Loucy (cell line): ENCODE measurements around the gene PAX5.

ENCODE experiments used
- H2AFZ ChIP-seq: fragments of 200-600 bp; sonication (generic); 2 replicates; pipeline ENCODE4 v1.6.0; 2016; ENCODE audit warnings: antibody characterized with exemption, mild to moderate bottlenecking, low read length, moderate library complexity
- H3F3A ChIP-seq: fragments of 200-600 bp; 2 replicates; pipeline ENCODE4 v1.6.0; 2016; ENCODE audit warnings: antibody characterized with exemption, low read depth, mild to moderate bottlenecking
- H3K27me3 ChIP-seq: fragments of 200-600 bp; sonication (generic); 2 replicates; pipeline ENCODE4 v1.6.1; 2014; ENCODE audit warnings: low read length, mild to moderate bottlenecking; ENCODE audit not compliant: insufficient read depth, poor library complexity, severe bottlenecking
- H3K36me3 ChIP-seq: fragments of 200-600 bp; sonication (generic); 2 replicates; pipeline ENCODE4 v1.6.1; 2016; ENCODE audit warnings: low read length; ENCODE audit not compliant: insufficient read depth
- H3K4me1 ChIP-seq: fragments of 200-600 bp; sonication (generic); 2 replicates; pipeline ENCODE4 v1.5.1; 2014; ENCODE audit warnings: low read length, mild to moderate bottlenecking; ENCODE audit not compliant: insufficient read depth, poor library complexity, severe bottlenecking
- H3K4me2 ChIP-seq: fragments of 200-600 bp; sonication (generic); 2 replicates; pipeline ENCODE4 v1.6.0; 2014; ENCODE audit warnings: antibody characterized with exemption, low read length, low read depth, mild to moderate bottlenecking; ENCODE audit not compliant: poor library complexity, severe bottlenecking
- H3K4me3 ChIP-seq: fragments of 200-600 bp; sonication (generic); 2 replicates; pipeline ENCODE4 v1.5.1; 2014; ENCODE audit warnings: low read length, mild to moderate bottlenecking, mixed read lengths; ENCODE audit not compliant: poor library complexity, severe bottlenecking
- H3K79me2 ChIP-seq: fragments of 200-600 bp; sonication (generic); 2 replicates; pipeline ENCODE4 v1.6.1; 2014; ENCODE audit warnings: low read length; ENCODE audit not compliant: insufficient read depth
- H3K9ac ChIP-seq: fragments of 200-600 bp; sonication (generic); 2 replicates; pipeline ENCODE4 v1.6.0; 2014; ENCODE audit warnings: mild to moderate bottlenecking, low read depth, low read length, moderate library complexity; ENCODE audit not compliant: poor library complexity, severe bottlenecking
- H3K9me2 ChIP-seq: fragments of 200-600 bp; sonication (generic); replicated peaks from 2 replicates; pipeline ENCODE4 v1.6.1; 2016; ENCODE audit warnings: low read depth, low read length, mixed read lengths
- H3K9me3 ChIP-seq: fragments of 200-600 bp; sonication (generic); 2 replicates; pipeline ENCODE4 v1.6.1; 2014; ENCODE audit warnings: mild to moderate bottlenecking, antibody characterized with exemption, low read length, low read depth; ENCODE audit not compliant: insufficient read depth
- H4K20me1 ChIP-seq: fragments of 200-600 bp; sonication (generic); 2 replicates; pipeline ENCODE4 v1.6.0; 2014; ENCODE audit warnings: antibody characterized with exemption, low read length, mild to moderate bottlenecking; ENCODE audit not compliant: insufficient read depth, poor library complexity, severe bottlenecking
- CTCF ChIP-seq: fragments of 200-600 bp; sonication (generic); conservative IDR thresholded peaks from 2 replicates; pipeline ENCODE4 v1.5.1; 2014; ENCODE audit warnings: mild to moderate bottlenecking, antibody characterized with exemption, low read length
- EZH2phosphoT487 ChIP-seq: fragments of 200-600 bp; IDR thresholded peaks from 2 replicates; pipeline ENCODE4 v1.6.1; 2018; ENCODE audit warnings: antibody characterized with exemption, mild to moderate bottlenecking, moderate library complexity, borderline replicate concordance

Gene PAX5

GRCh38 chr9:36935332-36935731 is 98.7 kb downstream of the PAX5 start:
- Histone ChIP-seq H3K9ac (no peak overlapping the region), H3K27me3 (no peaks in the 10 kb centered on the region), H3K79me2 (no peaks in the 10 kb centered on the region)

GRCh38 chr9:36934478-36935065 is 99.5 kb downstream of the PAX5 start:
- Histone ChIP-seq H3K4me1 (no peaks in the 10 kb centered on the region), H3K9ac (no peak overlapping the region), H3K9me2 (no peaks in the 10 kb centered on the region), H3K4me2 (no peak overlapping the region), H3K9me3 (no peaks in the 10 kb centered on the region), H3K27me3 (no peaks in the 10 kb centered on the region), H2AFZ (no peak overlapping the region), H3F3A (no peaks in the 10 kb centered on the region), H3K36me3 (no peaks in the 10 kb centered on the region), H3K79me2 (no peaks in the 10 kb centered on the region), H3K4me3 (no peak overlapping the region), H4K20me1 (no peaks in the 10 kb centered on the region)
- TF ChIP-seq CTCF, result no peak
- TF ChIP-seq EZH2phosphoT487, result no peak

More at GRCh38 chr9:36935332-36935731, 98.7 kb downstream of the PAX5 start:
- no peak overlapping the region for H3K4me2 ChIP-seq
- no peaks in the 10 kb centered on the region for H3K9me3 ChIP-seq
- no peak overlapping the region for H2AFZ ChIP-seq
- H3F3A ChIP-seq, result no peaks in the 10 kb centered on the region
- H3K4me1 ChIP-seq, result no peaks in the 10 kb centered on the region
- no peak for TF ChIP-seq CTCF
- no peak for TF ChIP-seq EZH2phosphoT487
- H3K9me2 ChIP-seq, result no peaks in the 10 kb centered on the region
- H4K20me1 ChIP-seq, result no peaks in the 10 kb centered on the region
- no peaks in the 10 kb centered on the region for H3K36me3 ChIP-seq
- no peak overlapping the region for H3K4me3 ChIP-seq

DNA sequence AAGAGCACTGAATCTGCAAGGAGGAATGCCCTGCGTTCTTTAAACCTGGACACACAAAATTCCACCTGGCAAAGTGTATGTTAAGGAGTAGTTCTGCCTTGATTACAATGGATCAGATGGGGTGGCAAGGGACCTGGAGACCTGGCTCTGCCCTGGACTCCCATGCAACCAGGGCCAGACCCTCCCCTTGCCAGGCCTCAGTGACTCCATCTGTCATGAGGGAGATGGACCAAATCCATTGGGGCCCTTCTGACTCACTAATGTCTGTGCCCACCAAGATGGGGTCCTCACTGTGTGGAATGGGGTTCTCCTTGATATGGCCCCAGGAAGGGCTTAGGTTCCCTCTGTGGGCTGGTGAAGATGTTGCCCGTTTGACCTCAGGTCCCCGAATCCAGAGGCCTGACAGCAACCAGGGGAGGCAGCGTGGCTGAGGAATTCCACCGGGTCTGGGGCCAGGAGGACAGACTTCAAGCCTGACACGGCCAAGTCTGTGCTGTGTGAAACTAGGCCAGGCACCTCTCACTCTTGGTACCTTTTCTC is 100.3 kb downstream of the PAX5 start:
- H3K4me1 ChIP-seq, result peaks cover 5% of the 10 kb centered on the region
- no peak overlapping the region for H3K4me3 ChIP-seq
- H3K27me3 ChIP-seq, result no peaks in the 10 kb centered on the region
- no peak overlapping the region for H3K4me2 ChIP-seq
- no peaks in the 10 kb centered on the region for H4K20me1 ChIP-seq
- no peak overlapping the region for H3K9ac ChIP-seq
- H3K9me2 ChIP-seq, result no peaks in the 10 kb centered on the region
- no peaks in the 10 kb centered on the region for H3K79me2 ChIP-seq
- no peaks in the 10 kb centered on the region for H3K36me3 ChIP-seq
- no peaks in the 10 kb centered on the region for H3K9me3 ChIP-seq
- no peaks in the 10 kb centered on the region for H3F3A ChIP-seq
- TF ChIP-seq EZH2phosphoT487, result no peak
- TF ChIP-seq CTCF, result no peak
- H2AFZ ChIP-seq, result no peak overlapping the region
